ENCODE measurements around the gene NUP155.
"Not testable (repeated sequence)": the region's sequence is repeated elsewhere in the genome, so short reads cannot be mapped to it uniquely, and the experiment has no call there.

NUP155 gene

GRCh38 chr5:37370864-37371726, at the start of gene NUP155:
Gene NUP155, minus strand, starts transcription at chr5:37371106. Its CDS starts 129 bp downstream, at chr5:37370977.
- peak; percentile 80 for DNase-seq

GRCh38 chr5:37417347-37417746, 46.4 kb upstream of the NUP155 start:
- DNase-seq: no peak

- not testable (repeated sequence) for DNase-seq
These were observed 44.5 kb upstream of the NUP155 start for GRCh38 chr5:37415456-37415855.

GRCh38 chr5:37412515-37412914, 41.6 kb upstream of the NUP155 start:
- DNase-seq: no peak

GRCh38 chr5:37400501-37400900, 29.6 kb upstream of the NUP155 start:
- DNase-seq: no peak

GRCh38 chr5:37396352-37396751, 25.4 kb upstream of the NUP155 start:
- no peak for DNase-seq

GRCh38 chr5:37391591-37391990, 20.7 kb upstream of the NUP155 start:
- no peak for DNase-seq

GRCh38 chr5:37379100-37379628, 8.3 kb upstream of the NUP155 start, which contains the start of gene WDR70:
Gene WDR70, plus strand, starts transcription at chr5:37379318. Its CDS starts 50 bp downstream, at chr5:37379368.
- peak; percentile 57 for DNase-seq

- not testable (repeated sequence) for DNase-seq
These were observed 7.2 kb upstream of the NUP155 start for GRCh38 chr5:37378066-37378465.

- no peak for DNase-seq
These were observed 4.2 kb upstream of the NUP155 start for GRCh38 chr5:37375091-37375490.

- DNase-seq: no peak
These were observed 399 bp downstream of the NUP155 start for GRCh38 chr5:37370550-37370863.

GRCh38 chr5:37355161-37355560, 15.7 kb downstream of the NUP155 start:
- DNase-seq: no peak

GRCh38 chr5:37342741-37343140, 28.2 kb downstream of the NUP155 start:
- DNase-seq: not testable (repeated sequence)

- DNase-seq: not testable (repeated sequence)
These were observed 36.2 kb downstream of the NUP155 start for GRCh38 chr5:37334754-37335153.

GRCh38 chr5:37326536-37326935, 44.4 kb downstream of the NUP155 start:
- no peak for DNase-seq

GRCh38 chr5:37323607-37324006, 47.3 kb downstream of the NUP155 start:
- no peak for DNase-seq

GRCh38 chr5:37319037-37319782, 51.7 kb downstream of the NUP155 start:
- DNase-seq: no peak

- no peak for DNase-seq
These were observed 54.9 kb downstream of the NUP155 start for GRCh38 chr5:37316027-37316426.

GRCh38 chr5:37310360-37310759, 60.5 kb downstream of the NUP155 start:
- DNase-seq: no peak

- DNase-seq: no peak
These were observed 62.1 kb downstream of the NUP155 start for GRCh38 chr5:37308793-37309192.

GRCh38 chr5:37304888-37305287, 66.0 kb downstream of the NUP155 start:
- no peak for DNase-seq

GRCh38 chr5:37296313-37296712, 74.6 kb downstream of the NUP155 start:
- not testable (repeated sequence) for DNase-seq

GRCh38 chr5:37283214-37283820, 87.6 kb downstream of the NUP155 start:
- DNase-seq: no peak

All from NCI-H2029 treated with DMSO at 0.1 percent for 48 hours (cell line).